HFFc6 (cell line): Measurements from ENCODE around the gene KCND3. TPM values are rescaled to one million over a fixed set of nuclear protein-coding genes. Genes with fewer than 3 reads are reported as not detected.
"Not testable (repeated sequence)": the region's sequence is repeated elsewhere in the genome, so short reads cannot be mapped to it uniquely, and the experiment has no call there.

Experiments
- DNase-seq: peaks from one replicate; pipeline ENCODE4 v3.0.0-alpha.2; 2018
- H3K27ac Mint-ChIP-seq: 2 replicates; pipeline ENCODE4 v1.8.0; 2020; ENCODE audit warnings: mild to moderate bottlenecking, mixed read lengths
- H3K27me3 Mint-ChIP-seq: 2 replicates; pipeline ENCODE4 v1.8.0; 2021; ENCODE audit warnings: mild to moderate bottlenecking, moderate library complexity, mixed read lengths; ENCODE audit not compliant: insufficient read depth
- H3K36me3 Mint-ChIP-seq: 2 replicates; pipeline ENCODE4 v1.8.0; 2021; ENCODE audit warnings: low read depth, mixed read lengths
- H3K4me1 Mint-ChIP-seq: 2 replicates; pipeline ENCODE4 v1.8.0; 2020; ENCODE audit warnings: low read depth, mixed read lengths
- H3K4me3 Mint-ChIP-seq: 2 replicates; pipeline ENCODE4 v1.8.0; 2020; ENCODE audit warnings: mild to moderate bottlenecking, moderate library complexity, mixed read lengths
- H3K9me3 Mint-ChIP-seq: 2 replicates; pipeline ENCODE4 v1.8.0; 2020; ENCODE audit warnings: mild to moderate bottlenecking, mixed read lengths
- total RNA-seq, 6 experiments: library from RNA; stranded (reverse); fragmentation: NEBNext Ultra II Directional; extraction: Animal tissue kit (Norgen Biotek cat#: 25700); gene quantifications; 2 replicates in 1 of 6; 3 replicates in 5 of 6; pipeline ENCODE4 v1.2.3, GENCODE V29; 2021
- TF ChIP-seq, protein P1 (sequence below): fragments of 200-600 bp; sonication (generic); IDR thresholded peaks from 2 replicates; pipeline ENCODE4 v1.5.0; 2021; ENCODE audit warnings: antibody characterized with exemption, mild to moderate bottlenecking

The KCND3 gene
- total RNA-seq, 6 experiments from 2014 or later, result 0.09 to 0.47 (median 0.12) TPM

DNA sequence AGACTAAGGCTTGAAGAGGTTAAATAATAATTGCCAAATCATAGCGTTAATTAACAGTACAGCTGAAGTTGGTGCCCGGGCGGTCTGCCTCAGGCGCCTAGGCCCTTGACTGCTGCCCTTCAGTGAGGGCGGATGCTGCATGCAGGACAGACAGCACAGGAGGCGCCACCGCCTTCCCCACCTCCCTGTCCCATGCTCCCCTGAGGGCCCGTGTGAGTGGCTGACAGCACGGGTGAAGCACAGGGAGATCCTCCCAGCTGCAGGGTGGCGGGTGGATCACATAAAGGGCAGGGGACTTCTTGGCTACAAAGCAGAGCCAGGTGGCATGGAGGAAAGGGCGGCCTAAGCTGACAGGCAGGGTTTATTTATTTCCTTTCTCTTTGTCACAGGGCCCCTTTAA is 184.7 kb downstream of the KCND3 start:
- no peaks in the 10 kb centered on the region for H3K4me1 Mint-ChIP-seq
- no peaks in the 10 kb centered on the region for H3K36me3 Mint-ChIP-seq
- no peak for DNase-seq
- TF ChIP-seq, protein P1, sequence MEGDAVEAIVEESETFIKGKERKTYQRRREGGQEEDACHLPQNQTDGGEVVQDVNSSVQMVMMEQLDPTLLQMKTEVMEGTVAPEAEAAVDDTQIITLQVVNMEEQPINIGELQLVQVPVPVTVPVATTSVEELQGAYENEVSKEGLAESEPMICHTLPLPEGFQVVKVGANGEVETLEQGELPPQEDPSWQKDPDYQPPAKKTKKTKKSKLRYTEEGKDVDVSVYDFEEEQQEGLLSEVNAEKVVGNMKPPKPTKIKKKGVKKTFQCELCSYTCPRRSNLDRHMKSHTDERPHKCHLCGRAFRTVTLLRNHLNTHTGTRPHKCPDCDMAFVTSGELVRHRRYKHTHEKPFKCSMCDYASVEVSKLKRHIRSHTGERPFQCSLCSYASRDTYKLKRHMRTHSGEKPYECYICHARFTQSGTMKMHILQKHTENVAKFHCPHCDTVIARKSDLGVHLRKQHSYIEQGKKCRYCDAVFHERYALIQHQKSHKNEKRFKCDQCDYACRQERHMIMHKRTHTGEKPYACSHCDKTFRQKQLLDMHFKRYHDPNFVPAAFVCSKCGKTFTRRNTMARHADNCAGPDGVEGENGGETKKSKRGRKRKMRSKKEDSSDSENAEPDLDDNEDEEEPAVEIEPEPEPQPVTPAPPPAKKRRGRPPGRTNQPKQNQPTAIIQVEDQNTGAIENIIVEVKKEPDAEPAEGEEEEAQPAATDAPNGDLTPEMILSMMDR, result no peak
- H3K9me3 Mint-ChIP-seq, result no peaks in the 10 kb centered on the region
- H3K27ac Mint-ChIP-seq, result no peak overlapping the region
- peaks cover 68% of the 10 kb centered on the region for H3K27me3 Mint-ChIP-seq
- no peak overlapping the region for H3K4me3 Mint-ChIP-seq

DNA sequence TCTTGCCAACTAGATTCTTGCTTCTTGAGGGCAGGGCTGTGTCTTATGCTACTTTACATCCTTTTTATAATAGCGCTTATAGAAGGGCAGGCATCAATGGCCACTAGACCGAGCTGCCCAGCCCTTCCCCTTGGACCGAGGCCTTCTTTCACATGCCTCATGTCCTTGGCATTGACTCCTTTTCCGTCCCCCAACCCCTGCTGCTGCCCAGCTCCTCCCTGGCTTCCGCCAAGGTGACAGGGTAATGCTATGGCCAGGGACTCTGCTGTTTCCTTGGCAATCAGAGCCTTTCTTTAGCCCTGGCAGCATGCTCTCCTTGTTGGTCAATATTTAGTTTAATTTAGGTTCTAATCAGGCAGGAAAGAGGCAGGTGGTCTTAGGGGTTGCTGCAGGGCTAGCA is 185.5 kb downstream of the KCND3 start:
- DNase-seq, result no peak
- no peak overlapping the region for H3K27ac Mint-ChIP-seq
- no peaks in the 10 kb centered on the region for H3K4me1 Mint-ChIP-seq
- no peaks in the 10 kb centered on the region for H3K36me3 Mint-ChIP-seq
- no peak overlapping the region for H3K4me3 Mint-ChIP-seq
- peaks cover 61% of the 10 kb centered on the region for H3K27me3 Mint-ChIP-seq
- no peaks in the 10 kb centered on the region for H3K9me3 Mint-ChIP-seq
- TF ChIP-seq, protein P1, result no peak

DNA sequence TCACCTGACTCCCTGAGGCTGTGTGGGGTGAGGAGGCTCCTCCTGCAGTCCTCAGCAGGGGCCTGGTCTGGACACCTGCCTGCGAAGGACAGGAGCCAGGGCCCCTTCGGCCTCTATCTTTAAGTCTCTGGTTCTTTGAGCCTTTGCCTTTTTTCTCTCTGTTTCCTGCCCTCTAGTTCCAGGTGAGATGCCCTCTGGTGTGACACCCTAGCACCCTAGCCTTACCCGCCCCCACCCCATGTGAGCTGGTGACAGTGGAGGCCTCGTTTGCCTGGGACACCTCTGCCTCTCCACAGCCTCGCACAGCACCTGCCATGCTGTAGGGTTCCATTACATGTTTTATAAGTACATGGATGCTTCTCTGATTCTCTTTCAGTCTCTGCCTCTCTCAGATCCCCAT is 186.5 kb downstream of the KCND3 start:
- Mint-ChIP-seq H3K4me1 (no peaks in the 10 kb centered on the region), H3K9me3 (no peaks in the 10 kb centered on the region), H3K4me3 (no peak overlapping the region), H3K27ac (no peak overlapping the region), H3K27me3 (peaks cover 56% of the 10 kb centered on the region), H3K36me3 (no peaks in the 10 kb centered on the region)
- DNase-seq, result no peak
- TF ChIP-seq, protein P1, result no peak

DNA sequence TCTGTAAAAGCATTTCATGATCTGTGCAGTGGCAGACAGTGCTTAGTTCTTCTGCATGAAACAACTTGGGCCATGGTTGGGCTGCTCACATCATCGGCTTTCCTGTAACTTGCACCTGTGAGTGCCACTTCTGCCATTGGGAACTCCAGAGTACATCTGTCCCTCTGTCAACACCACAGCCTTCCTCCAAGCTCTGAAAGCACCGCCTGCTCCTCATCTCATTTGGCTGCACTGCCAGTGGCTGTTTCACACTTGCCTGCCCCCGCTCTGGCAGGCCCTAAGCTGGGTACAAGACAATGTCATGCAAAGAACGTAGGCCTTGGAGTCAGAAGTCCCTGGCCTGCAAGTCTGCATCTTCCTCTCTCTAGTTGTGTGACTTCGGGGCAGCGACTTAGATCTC is 187.4 kb downstream of the KCND3 start:
- peaks cover 56% of the 10 kb centered on the region for H3K27me3 Mint-ChIP-seq

DNA sequence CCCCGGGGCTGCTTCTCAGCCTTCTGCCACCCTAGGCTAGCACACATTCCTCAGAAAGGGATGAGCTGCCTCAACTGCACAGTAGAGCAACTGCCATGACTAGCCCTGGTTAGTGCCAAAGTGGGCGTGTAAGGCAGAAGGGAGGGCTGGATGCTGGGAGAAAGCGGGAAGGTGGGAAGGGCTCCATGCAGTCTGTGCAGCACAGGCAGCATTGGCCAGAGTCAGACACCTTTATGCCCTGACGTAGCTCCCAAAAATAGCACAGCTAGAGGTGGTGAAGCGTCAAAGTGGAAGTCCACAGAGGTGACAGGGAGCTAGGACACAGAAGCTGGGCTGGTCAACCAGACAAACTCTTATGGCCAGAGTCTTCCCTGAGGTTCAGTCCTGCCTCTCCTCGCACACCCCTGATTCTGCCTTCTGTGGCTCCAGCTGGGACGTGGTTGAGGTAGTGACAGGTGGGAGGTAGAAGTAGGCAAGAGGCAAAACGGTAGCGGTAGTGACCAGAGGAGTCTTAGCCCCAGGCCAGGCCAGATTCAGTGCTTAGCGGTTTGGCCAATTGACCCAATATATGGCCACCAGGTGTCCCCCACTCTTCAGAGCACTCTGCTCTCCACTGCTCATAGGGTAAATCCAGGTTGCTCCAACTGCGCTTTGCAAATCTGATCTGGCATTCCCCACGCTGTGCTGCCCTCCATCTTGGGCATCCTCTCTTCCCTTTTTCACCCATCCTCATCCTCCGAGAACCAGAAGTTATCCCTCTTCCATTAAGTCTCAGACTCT is 188.2 kb downstream of the KCND3 start:
- no peak for DNase-seq
- no peak overlapping the region for H3K4me3 Mint-ChIP-seq
- H3K36me3 Mint-ChIP-seq, result no peaks in the 10 kb centered on the region
- no peaks in the 10 kb centered on the region for H3K9me3 Mint-ChIP-seq
- no peaks in the 10 kb centered on the region for H3K4me1 Mint-ChIP-seq
- peaks cover 53% of the 10 kb centered on the region for H3K27me3 Mint-ChIP-seq
- H3K27ac Mint-ChIP-seq, result no peak overlapping the region
- TF ChIP-seq, protein P1, result no peak

More for the DNA sequence above, 187.4 kb downstream of the KCND3 start:
- TF ChIP-seq, protein P1, result no peak
- no peaks in the 10 kb centered on the region for H3K9me3 Mint-ChIP-seq
- no peak overlapping the region for H3K27ac Mint-ChIP-seq
- DNase-seq, result no peak
- no peak overlapping the region for H3K4me3 Mint-ChIP-seq
- no peaks in the 10 kb centered on the region for H3K36me3 Mint-ChIP-seq
- H3K4me1 Mint-ChIP-seq, result no peaks in the 10 kb centered on the region

DNA sequence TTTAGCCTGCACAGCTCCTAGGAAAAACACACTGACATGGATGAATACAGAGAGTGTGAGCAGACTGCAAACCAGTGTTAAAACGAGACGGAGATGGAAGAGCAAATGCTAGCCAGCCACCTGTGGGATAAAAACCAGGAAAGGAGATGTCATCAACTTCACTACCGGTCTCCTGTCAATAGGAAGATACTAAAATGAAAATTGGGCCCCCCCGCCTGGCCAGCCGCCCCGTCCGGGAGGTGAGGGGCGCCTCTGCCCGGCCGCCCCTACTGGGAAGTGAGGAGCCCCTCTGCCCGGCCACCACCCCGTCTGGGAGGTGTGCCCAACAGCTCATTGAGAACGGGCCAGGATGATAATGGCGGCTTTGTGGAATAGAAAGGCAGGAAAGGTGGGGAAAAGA is 189.7 kb downstream of the KCND3 start:
- H3K9me3 Mint-ChIP-seq, DNase-seq, H3K4me3 Mint-ChIP-seq, H3K27ac Mint-ChIP-seq, H3K4me1 Mint-ChIP-seq, H3K36me3 Mint-ChIP-seq: not testable (repeated sequence)
- H3K27me3 Mint-ChIP-seq, result peaks cover 41% of the 10 kb centered on the region
